GM12878 (cell line): ENCODE measurements around the gene NKTR. TPM values are rescaled to one million over a fixed set of nuclear protein-coding genes. Genes with fewer than 3 reads are reported as not detected.

Source experiments
- FOXK2 ChIP-seq: fragments of 450-650 bp; IDR thresholded peaks from 2 replicates; pipeline ENCODE4 v1.6.1; 2017; ENCODE audit warnings: mild to moderate bottlenecking, moderate library complexity
- LARP7 ChIP-seq: fragments of 450-650 bp; IDR thresholded peaks from 2 replicates; pipeline ENCODE4 v1.6.1; 2017; ENCODE audit warnings: mild to moderate bottlenecking
- MYC ChIP-seq: IDR thresholded peaks from 2 replicates; pipeline ENCODE4 v1.6.1; 2011; ENCODE audit warnings: mild to moderate bottlenecking, low read length, moderate library complexity, inconsistent platforms; ENCODE audit not compliant: insufficient read depth, insufficient replicate concordance, insufficient read length, severe bottlenecking
- RAD21 ChIP-seq: IDR thresholded peaks from 2 replicates; pipeline ENCODE4 v1.6.1; 2011; ENCODE audit warnings: mild to moderate bottlenecking, low read depth, low read length, moderate library complexity; ENCODE audit not compliant: insufficient read depth
- RAD51 ChIP-seq: fragments of 450-650 bp; IDR thresholded peaks from 2 replicates; pipeline ENCODE4 v1.6.1; 2016; ENCODE audit warnings: moderate library complexity, mild to moderate bottlenecking, inconsistent platforms
- YY1 ChIP-seq: IDR thresholded peaks from 2 replicates; pipeline ENCODE4 v1.6.1; 2011; ENCODE audit warnings: low read depth, mild to moderate bottlenecking, low read length
- ZNF217 ChIP-seq: fragments of 450-650 bp; IDR thresholded peaks from 2 replicates; pipeline ENCODE4 v1.6.1; 2017; ENCODE audit warnings: antibody characterized with exemption, mild to moderate bottlenecking
- polyA plus RNA-seq, 11 experiments: library from polyadenylated mRNA; depleted of rRNA in 4 of 11; unstranded in 6 of 11; stranded (reverse) in 5 of 11; fragments of >200 nt; fragmentation: Nextera tagmentation in 4 of 11; fragmentation: Illumina TruSeq in 1 of 11; extraction: Ambion mirVana in 4 of 11; extraction: Trizol in 1 of 11; gene quantifications; 1 replicate in 1 of 11; 2 replicates in 10 of 11; pipeline versions ENCODE4 v1.2.1 to v1.2.3, GENCODE V29; 2011 to 2016; ENCODE audit warnings: inconsistent platforms in 2 of 11, missing spikeins in 2 of 11, low read depth in 1 of 11
- total RNA-seq, 4 experiments: library from RNA; depleted of rRNA in 3 of 4; stranded (reverse); fragments of >200 nt in 3 of 4; fragmentation: Illumina TruSeq in 1 of 4; extraction: Trizol in 1 of 4; gene quantifications; 2 replicates each; pipeline versions ENCODE4 v1.2.1 to v1.2.3, GENCODE V29; 2013 to 2021
- TF ChIP-seq, protein P1 (sequence below): fragments of 450-650 bp; IDR thresholded peaks from 2 replicates; pipeline ENCODE4 v1.6.1; 2017; ENCODE audit warnings: low read depth, mild to moderate bottlenecking, moderate library complexity
- TF ChIP-seq, protein P2 (sequence below), 3 experiments: IDR thresholded peaks in 2 of 3; conservative IDR thresholded peaks in 1 of 3; 2 replicates each; pipeline ENCODE4 v1.5.1; 2011; ENCODE audit warnings: low read depth in 3 of 3, low read length in 3 of 3, mild to moderate bottlenecking in 3 of 3, control low read depth in 2 of 3, moderate library complexity in 2 of 3, inconsistent platforms in 1 of 3, mixed read lengths in 1 of 3; ENCODE audit not compliant: control insufficient read depth in 2 of 3, insufficient read depth in 1 of 3; ENCODE audit errors: extremely low read depth in 1 of 3

NKTR gene
- total and polyA plus RNA-seq, 10 of the 15 experiments (the other 5 are each of a cell fraction or from before 2014, with no cell fraction given), result 15.3 to 91.9 (median 55.3) TPM

DNA sequence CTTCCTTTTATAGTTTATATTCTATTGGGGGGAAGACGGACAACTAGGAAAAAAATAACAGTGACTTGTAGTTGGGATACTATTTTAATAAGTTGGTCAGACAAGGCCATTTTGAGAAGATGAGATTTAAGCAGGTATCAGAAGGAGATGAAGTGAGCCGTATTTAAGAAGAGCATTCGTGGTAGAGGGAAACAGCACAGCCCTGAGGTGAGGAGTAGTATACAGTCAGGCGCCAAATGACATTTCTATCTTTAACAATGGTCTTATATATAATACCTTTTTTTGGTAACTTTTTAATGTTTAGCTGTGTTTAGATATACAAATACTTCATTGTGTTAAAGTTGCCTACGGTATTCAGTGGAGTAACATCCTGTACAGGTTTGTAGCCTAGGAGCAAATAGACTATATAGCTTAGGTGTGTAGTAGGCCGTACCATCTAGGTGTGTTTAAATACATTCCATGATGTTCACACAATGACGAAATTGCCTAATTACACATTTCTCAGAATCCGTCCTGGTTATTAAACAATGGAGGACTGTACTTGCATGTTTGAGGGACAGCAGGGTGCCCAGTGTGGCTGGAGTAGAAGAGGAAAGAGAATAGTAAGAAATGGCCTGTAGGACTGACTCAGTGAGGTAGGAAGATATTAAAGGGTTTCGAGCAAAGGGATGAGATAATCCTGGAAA lies 1.6 kb downstream of the NKTR start (continued):
- TF ChIP-seq RAD21 (peak; percentile 22; the same call in 1 of the 2 replicates), YY1 (no peak), FOXK2 (no peak), RAD51 (0 out of 2 replicates have a peak, but pooled peaks have one; percentile 9), MYC (no peak), ZNF217 (no peak), LARP7 (no peak)
- TF ChIP-seq, protein P1, sequence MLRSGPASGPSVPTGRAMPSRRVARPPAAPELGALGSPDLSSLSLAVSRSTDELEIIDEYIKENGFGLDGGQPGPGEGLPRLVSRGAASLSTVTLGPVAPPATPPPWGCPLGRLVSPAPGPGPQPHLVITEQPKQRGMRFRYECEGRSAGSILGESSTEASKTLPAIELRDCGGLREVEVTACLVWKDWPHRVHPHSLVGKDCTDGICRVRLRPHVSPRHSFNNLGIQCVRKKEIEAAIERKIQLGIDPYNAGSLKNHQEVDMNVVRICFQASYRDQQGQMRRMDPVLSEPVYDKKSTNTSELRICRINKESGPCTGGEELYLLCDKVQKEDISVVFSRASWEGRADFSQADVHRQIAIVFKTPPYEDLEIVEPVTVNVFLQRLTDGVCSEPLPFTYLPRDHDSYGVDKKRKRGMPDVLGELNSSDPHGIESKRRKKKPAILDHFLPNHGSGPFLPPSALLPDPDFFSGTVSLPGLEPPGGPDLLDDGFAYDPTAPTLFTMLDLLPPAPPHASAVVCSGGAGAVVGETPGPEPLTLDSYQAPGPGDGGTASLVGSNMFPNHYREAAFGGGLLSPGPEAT, result no peak
- TF ChIP-seq, protein P2, sequence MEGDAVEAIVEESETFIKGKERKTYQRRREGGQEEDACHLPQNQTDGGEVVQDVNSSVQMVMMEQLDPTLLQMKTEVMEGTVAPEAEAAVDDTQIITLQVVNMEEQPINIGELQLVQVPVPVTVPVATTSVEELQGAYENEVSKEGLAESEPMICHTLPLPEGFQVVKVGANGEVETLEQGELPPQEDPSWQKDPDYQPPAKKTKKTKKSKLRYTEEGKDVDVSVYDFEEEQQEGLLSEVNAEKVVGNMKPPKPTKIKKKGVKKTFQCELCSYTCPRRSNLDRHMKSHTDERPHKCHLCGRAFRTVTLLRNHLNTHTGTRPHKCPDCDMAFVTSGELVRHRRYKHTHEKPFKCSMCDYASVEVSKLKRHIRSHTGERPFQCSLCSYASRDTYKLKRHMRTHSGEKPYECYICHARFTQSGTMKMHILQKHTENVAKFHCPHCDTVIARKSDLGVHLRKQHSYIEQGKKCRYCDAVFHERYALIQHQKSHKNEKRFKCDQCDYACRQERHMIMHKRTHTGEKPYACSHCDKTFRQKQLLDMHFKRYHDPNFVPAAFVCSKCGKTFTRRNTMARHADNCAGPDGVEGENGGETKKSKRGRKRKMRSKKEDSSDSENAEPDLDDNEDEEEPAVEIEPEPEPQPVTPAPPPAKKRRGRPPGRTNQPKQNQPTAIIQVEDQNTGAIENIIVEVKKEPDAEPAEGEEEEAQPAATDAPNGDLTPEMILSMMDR (IDR thresholded peaks at IDR 0.05 in 2 of 3, conservative IDR thresholded peaks at IDR 0.05 in 1 of 3; ENCODE audit: control insufficient read depth in 2 of 3, extremely low read depth in 1 of 3, insufficient read depth in 1 of 3, low read depth in 3 of 3, low read length in 3 of 3), result peak in 2 of 3 experiments; percentile 27 to 46; a peak in 4 of 6 replicates
